HepG2 (cell line): ENCODE measurements around the gene INSR. TPM values are rescaled to one million over a fixed set of nuclear protein-coding genes. Genes with fewer than 3 reads are reported as not detected.

Experiments used
- KLF15 ChIP-seq: sonication (generic); formaldehyde crosslinking; IDR thresholded peaks from 2 replicates; pipeline ENCODE4 v1.8.1; 2023; ENCODE audit warnings: borderline replicate concordance, mild to moderate bottlenecking, inconsistent platforms, missing genetic modification reagents, mixed read lengths
- SAP130 ChIP-seq: IDR thresholded peaks from 2 replicates; pipeline ENCODE4 v1.6.1; 2016; ENCODE audit warnings: low read depth
- ZNF329 ChIP-seq: sonication (generic); formaldehyde crosslinking; IDR thresholded peaks from 2 replicates; pipeline ENCODE4 v1.9.0; 2021; ENCODE audit warnings: low read depth, mild to moderate bottlenecking, missing genetic modification reagents
- ZNF350 ChIP-seq: sonication (generic); formaldehyde crosslinking; IDR thresholded peaks from 2 replicates; pipeline ENCODE4 v1.4.0; 2020; ENCODE audit warnings: mild to moderate bottlenecking, low read depth, missing genetic modification reagents, borderline replicate concordance
- polyA plus RNA-seq, 8 experiments: library from polyadenylated mRNA; depleted of rRNA in 3 of 8; stranded (reverse) in 7 of 8; unstranded in 1 of 8; fragments of >200 nt; fragmentation: Illumina TruSeq in 4 of 8; extraction: Trizol in 4 of 8; gene quantifications; 2 replicates each; pipeline versions ENCODE4 v1.2.1 to v1.2.3, GENCODE V29; 2011 to 2016; ENCODE audit warnings: low read depth in 4 of 8, missing spikeins in 1 of 8, mixed read lengths in 1 of 8; ENCODE audit not compliant: insufficient read depth in 1 of 8
- total RNA-seq, 5 experiments: library from RNA; depleted of rRNA; stranded (reverse); fragments of >200 nt; fragmentation: Illumina TruSeq; extraction: Trizol; gene quantifications; 2 replicates each; pipeline ENCODE4 v1.2.3, GENCODE V29; 2016; ENCODE audit warnings: low read depth in 1 of 5
- TF ChIP-seq, protein P1 (sequence below): sonication (generic); formaldehyde crosslinking; IDR thresholded peaks from 2 replicates; pipeline ENCODE4 v1.4.0; 2020; ENCODE audit warnings: missing genetic modification reagents
- TF ChIP-seq, protein P2 (sequence below): sonication (generic); formaldehyde crosslinking; IDR thresholded peaks from 2 replicates; pipeline ENCODE4 v1.4.0; 2020; ENCODE audit warnings: missing genetic modification reagents
- TF ChIP-seq, protein P3 (sequence below), 2 experiments: fragments of 450-650 bp in 1 of 2; sonication (generic) in 1 of 2; formaldehyde crosslinking in 1 of 2; IDR thresholded peaks; 2 replicates each; pipeline versions ENCODE4 v1.6.1 to v1.8.0; 2016 to 2022; ENCODE audit warnings: antibody characterized with exemption in 1 of 2, mild to moderate bottlenecking in 1 of 2, missing genetic modification reagents in 1 of 2
- TF ChIP-seq, protein P4 (sequence below): sonication (generic); formaldehyde crosslinking; IDR thresholded peaks from 2 replicates; pipeline ENCODE4 v1.5.1; 2020; ENCODE audit warnings: missing genetic modification reagents, mild to moderate bottlenecking, borderline replicate concordance
- TF ChIP-seq, protein P5 (sequence below): sonication (generic); formaldehyde crosslinking; IDR thresholded peaks from 2 replicates; pipeline ENCODE4 v1.5.1; 2020; ENCODE audit warnings: missing genetic modification reagents, mild to moderate bottlenecking, borderline replicate concordance

The INSR gene
- total and polyA plus RNA-seq, 2 of the 13 experiments (the other 11 are each of a cell fraction or from before 2014, with no cell fraction given) = 24.2 to 29.8 TPM

DNA sequence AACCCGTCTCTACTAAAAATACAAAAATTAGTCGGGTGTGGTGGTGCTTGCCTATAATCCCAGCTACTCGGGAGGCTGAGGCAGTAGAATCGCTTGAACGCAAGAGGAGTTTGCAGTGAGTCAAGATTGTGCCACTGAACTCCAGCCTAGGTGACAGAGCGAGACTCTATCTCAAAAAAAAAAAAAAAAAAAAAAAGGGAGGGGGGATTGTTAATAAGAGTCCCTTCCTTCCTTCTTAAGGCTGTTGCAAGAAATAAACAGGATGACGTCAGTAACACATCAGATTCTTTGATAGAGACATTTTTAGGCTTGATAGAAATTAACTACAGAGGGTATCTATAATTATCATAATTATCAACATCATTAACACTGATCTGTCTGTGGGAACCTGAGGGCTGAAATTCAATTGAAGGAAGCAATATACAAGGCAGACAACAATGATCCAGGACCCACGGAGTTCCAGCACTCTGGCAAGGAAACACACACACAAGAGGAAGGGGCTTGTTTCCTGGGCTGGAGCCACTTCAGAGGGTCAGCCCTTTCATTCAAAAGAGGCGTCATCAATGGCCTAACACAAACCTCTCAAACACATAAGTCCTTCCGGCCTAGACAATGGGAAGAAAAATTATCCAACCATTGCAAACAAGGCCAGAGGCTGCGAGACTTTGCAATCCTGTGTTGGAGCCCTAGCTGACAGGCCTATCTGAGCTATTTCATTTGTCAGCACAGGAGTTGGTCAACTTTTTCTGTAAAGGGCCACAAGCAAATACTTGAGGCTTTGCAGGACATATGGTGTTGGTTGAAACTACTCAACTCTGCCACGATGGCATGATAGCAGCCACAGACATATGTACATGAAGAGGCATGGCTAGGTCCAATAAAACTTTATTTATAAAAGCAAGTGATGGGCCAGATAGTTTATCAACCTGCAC, 105.2 kb downstream of the INSR start (continued):
- TF ChIP-seq, protein P1, sequence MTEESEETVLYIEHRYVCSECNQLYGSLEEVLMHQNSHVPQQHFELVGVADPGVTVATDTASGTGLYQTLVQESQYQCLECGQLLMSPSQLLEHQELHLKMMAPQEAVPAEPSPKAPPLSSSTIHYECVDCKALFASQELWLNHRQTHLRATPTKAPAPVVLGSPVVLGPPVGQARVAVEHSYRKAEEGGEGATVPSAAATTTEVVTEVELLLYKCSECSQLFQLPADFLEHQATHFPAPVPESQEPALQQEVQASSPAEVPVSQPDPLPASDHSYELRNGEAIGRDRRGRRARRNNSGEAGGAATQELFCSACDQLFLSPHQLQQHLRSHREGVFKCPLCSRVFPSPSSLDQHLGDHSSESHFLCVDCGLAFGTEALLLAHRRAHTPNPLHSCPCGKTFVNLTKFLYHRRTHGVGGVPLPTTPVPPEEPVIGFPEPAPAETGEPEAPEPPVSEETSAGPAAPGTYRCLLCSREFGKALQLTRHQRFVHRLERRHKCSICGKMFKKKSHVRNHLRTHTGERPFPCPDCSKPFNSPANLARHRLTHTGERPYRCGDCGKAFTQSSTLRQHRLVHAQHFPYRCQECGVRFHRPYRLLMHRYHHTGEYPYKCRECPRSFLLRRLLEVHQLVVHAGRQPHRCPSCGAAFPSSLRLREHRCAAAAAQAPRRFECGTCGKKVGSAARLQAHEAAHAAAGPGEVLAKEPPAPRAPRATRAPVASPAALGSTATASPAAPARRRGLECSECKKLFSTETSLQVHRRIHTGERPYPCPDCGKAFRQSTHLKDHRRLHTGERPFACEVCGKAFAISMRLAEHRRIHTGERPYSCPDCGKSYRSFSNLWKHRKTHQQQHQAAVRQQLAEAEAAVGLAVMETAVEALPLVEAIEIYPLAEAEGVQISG = no peak
- TF ChIP-seq, protein P2, sequence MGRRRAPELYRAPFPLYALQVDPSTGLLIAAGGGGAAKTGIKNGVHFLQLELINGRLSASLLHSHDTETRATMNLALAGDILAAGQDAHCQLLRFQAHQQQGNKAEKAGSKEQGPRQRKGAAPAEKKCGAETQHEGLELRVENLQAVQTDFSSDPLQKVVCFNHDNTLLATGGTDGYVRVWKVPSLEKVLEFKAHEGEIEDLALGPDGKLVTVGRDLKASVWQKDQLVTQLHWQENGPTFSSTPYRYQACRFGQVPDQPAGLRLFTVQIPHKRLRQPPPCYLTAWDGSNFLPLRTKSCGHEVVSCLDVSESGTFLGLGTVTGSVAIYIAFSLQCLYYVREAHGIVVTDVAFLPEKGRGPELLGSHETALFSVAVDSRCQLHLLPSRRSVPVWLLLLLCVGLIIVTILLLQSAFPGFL = no peak
- TF ChIP-seq ZNF329 (CRISPR knock-in tag) (no peak), ZNF350 (CRISPR knock-in tag) (no peak), SAP130 (CRISPR knock-in tag) (peak; percentile 23; the same call in 1 of the 2 replicates), KLF15 (no peak)
- TF ChIP-seq, protein P3, sequence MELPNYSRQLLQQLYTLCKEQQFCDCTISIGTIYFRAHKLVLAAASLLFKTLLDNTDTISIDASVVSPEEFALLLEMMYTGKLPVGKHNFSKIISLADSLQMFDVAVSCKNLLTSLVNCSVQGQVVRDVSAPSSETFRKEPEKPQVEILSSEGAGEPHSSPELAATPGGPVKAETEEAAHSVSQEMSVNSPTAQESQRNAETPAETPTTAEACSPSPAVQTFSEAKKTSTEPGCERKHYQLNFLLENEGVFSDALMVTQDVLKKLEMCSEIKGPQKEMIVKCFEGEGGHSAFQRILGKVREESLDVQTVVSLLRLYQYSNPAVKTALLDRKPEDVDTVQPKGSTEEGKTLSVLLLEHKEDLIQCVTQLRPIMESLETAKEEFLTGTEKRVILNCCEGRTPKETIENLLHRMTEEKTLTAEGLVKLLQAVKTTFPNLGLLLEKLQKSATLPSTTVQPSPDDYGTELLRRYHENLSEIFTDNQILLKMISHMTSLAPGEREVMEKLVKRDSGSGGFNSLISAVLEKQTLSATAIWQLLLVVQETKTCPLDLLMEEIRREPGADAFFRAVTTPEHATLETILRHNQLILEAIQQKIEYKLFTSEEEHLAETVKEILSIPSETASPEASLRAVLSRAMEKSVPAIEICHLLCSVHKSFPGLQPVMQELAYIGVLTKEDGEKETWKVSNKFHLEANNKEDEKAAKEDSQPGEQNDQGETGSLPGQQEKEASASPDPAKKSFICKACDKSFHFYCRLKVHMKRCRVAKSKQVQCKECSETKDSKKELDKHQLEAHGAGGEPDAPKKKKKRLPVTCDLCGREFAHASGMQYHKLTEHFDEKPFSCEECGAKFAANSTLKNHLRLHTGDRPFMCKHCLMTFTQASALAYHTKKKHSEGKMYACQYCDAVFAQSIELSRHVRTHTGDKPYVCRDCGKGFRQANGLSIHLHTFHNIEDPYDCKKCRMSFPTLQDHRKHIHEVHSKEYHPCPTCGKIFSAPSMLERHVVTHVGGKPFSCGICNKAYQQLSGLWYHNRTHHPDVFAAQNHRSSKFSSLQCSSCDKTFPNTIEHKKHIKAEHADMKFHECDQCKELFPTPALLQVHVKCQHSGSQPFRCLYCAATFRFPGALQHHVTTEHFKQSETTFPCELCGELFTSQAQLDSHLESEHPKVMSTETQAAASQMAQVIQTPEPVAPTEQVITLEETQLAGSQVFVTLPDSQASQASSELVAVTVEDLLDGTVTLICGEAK (IDR thresholded peaks at IDR 0.05) = peak; percentile 49; the same call in 1 of the 2 replicates
- TF ChIP-seq, protein P3 (CRISPR knock-in tag; IDR thresholded peaks at IDR 0.05) = peak; percentile 96
- TF ChIP-seq, protein P4, sequence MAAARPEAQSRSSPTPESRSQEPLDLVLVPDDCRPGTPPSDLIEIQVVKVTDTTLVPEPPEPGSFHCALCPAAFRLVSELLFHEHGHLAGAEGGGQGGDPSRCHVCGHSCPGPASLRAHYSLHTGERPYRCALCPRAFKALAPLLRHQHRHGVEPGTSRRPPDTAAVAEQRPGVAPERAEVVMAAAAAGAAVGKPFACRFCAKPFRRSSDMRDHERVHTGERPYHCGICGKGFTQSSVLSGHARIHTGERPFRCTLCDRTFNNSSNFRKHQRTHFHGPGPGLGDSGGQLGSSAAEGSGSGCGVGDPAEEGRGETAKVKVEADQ = no peak
- TF ChIP-seq, protein P5, sequence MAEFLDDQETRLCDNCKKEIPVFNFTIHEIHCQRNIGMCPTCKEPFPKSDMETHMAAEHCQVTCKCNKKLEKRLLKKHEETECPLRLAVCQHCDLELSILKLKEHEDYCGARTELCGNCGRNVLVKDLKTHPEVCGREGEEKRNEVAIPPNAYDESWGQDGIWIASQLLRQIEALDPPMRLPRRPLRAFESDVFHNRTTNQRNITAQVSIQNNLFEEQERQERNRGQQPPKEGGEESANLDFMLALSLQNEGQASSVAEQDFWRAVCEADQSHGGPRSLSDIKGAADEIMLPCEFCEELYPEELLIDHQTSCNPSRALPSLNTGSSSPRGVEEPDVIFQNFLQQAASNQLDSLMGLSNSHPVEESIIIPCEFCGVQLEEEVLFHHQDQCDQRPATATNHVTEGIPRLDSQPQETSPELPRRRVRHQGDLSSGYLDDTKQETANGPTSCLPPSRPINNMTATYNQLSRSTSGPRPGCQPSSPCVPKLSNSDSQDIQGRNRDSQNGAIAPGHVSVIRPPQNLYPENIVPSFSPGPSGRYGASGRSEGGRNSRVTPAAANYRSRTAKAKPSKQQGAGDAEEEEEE (CRISPR knock-in tag) = no peak
